ENCODE results near the gene TSFM.

TSFM gene

DNA sequence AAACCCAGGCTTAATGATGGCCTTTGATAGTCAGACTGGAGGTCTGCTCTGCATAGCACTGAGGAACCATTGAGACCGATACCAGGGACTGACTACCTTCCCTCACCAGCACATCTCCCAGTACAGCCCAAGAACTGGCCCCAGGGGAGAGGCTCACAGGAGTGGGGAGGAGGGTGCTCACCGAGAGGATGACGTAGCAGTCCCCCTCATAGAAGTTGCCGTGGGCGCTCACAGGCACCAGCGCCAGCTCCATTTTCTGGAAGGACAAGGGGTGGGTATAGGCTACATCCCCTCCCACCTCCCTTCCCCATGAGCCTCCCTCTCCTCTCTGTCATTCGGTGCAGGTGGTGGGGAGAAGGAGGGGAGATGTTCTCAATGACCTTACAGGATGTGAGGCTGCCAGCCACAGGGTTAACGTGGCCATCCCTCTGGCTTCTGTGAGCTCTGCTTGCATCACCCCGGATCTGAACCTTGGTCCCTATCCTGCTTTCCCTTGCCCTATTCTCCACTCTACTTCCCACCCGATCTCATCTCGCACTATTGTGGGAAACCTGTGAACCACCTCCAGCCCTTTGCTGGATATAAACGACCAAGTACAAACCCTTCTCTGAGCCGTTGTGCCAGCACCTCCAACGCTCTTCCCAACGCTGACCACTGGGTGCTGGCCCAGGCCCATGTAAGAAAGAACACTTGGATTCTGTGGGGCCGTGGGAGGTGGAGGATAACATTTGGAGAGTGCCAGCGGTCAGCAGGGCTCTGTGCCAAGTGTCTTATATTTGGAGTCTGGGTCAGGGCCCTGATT is 31.6 kb downstream of the TSFM start:
- H3K27ac ChIP-seq (ENCODE audit: low read length), result no peak overlapping the region
- no peak overlapping the region for H3K4me2 ChIP-seq (ENCODE audit: low read length)
- H2AFZ ChIP-seq (ENCODE audit: low read depth, low read length), result no peak overlapping the region
- no peaks in the 10 kb centered on the region for H4K20me1 ChIP-seq (ENCODE audit: insufficient read depth, low read length)
- TF ChIP-seq CTCF (IDR thresholded peaks at IDR 0.05; ENCODE audit: low read depth, low read length), result no peak
- no peak for TF ChIP-seq EZH2phosphoT487 (IDR thresholded peaks at IDR 0.05; ENCODE audit: low read depth)
- no peaks in the 10 kb centered on the region for H3K4me1 ChIP-seq (ENCODE audit: low read length)
- no peaks in the 10 kb centered on the region for H3K79me2 ChIP-seq (ENCODE audit: low read length)
- H3K9me3 ChIP-seq (ENCODE audit: insufficient read depth, low read length), result no peaks in the 10 kb centered on the region
- H3K27me3 ChIP-seq (ENCODE audit: low read depth, low read length), result no peaks in the 10 kb centered on the region
- H3K36me3 ChIP-seq (replicated peaks; ENCODE audit: low read depth, low read length), result peaks cover 11% of the 10 kb centered on the region
- no peak overlapping the region for H3K4me3 ChIP-seq (ENCODE audit: low read length)
- no peak overlapping the region for H3K9ac ChIP-seq (ENCODE audit: low read length)

- no peak for TF ChIP-seq EZH2phosphoT487 (IDR thresholded peaks at IDR 0.05; ENCODE audit: low read depth)
- TF ChIP-seq CTCF (IDR thresholded peaks at IDR 0.05; ENCODE audit: low read depth, low read length), result no peak
- no peaks in the 10 kb centered on the region for H3K4me1 ChIP-seq (ENCODE audit: low read length)
- no peaks in the 10 kb centered on the region for H3K79me2 ChIP-seq (ENCODE audit: low read length)
- no peak overlapping the region for H2AFZ ChIP-seq (ENCODE audit: low read depth, low read length)
- H3K27ac ChIP-seq (ENCODE audit: low read length), result no peak overlapping the region
- no peaks in the 10 kb centered on the region for H4K20me1 ChIP-seq (ENCODE audit: insufficient read depth, low read length)
- H3K4me2 ChIP-seq (ENCODE audit: low read length), result no peak overlapping the region
- no peak overlapping the region for H3K4me3 ChIP-seq (ENCODE audit: low read length)
- H3K9ac ChIP-seq (ENCODE audit: low read length), result no peak overlapping the region
- H3K36me3 ChIP-seq (replicated peaks; ENCODE audit: low read depth, low read length), result peaks cover 7% of the 10 kb centered on the region
- H3K9me3 ChIP-seq (ENCODE audit: insufficient read depth, low read length), result no peaks in the 10 kb centered on the region
- no peaks in the 10 kb centered on the region for H3K27me3 ChIP-seq (ENCODE audit: low read depth, low read length)
Measured at GRCh38 chr12:57815177-57816000, 32.8 kb downstream of the TSFM start.

GRCh38 chr12:57816001-57816854 is 33.6 kb downstream of the TSFM start:
- no peak overlapping the region for H3K4me2 ChIP-seq (ENCODE audit: low read length)
- H3K27me3 ChIP-seq (ENCODE audit: low read depth, low read length), result no peaks in the 10 kb centered on the region
- no peak overlapping the region for H3K27ac ChIP-seq (ENCODE audit: low read length)
- H3K79me2 ChIP-seq (ENCODE audit: low read length), result no peaks in the 10 kb centered on the region
- no peaks in the 10 kb centered on the region for H3K4me1 ChIP-seq (ENCODE audit: low read length)
- H4K20me1 ChIP-seq (ENCODE audit: insufficient read depth, low read length), result no peaks in the 10 kb centered on the region
- TF ChIP-seq EZH2phosphoT487 (IDR thresholded peaks at IDR 0.05; ENCODE audit: low read depth), result no peak
- TF ChIP-seq CTCF (IDR thresholded peaks at IDR 0.05; ENCODE audit: low read depth, low read length), result no peak
- H3K36me3 ChIP-seq (replicated peaks; ENCODE audit: low read depth, low read length), result peaks cover 7% of the 10 kb centered on the region
- H3K4me3 ChIP-seq (ENCODE audit: low read length), result no peak overlapping the region
- no peak overlapping the region for H2AFZ ChIP-seq (ENCODE audit: low read depth, low read length)
- no peaks in the 10 kb centered on the region for H3K9me3 ChIP-seq (ENCODE audit: insufficient read depth, low read length)
- no peak overlapping the region for H3K9ac ChIP-seq (ENCODE audit: low read length)

- no peak for TF ChIP-seq CTCF (IDR thresholded peaks at IDR 0.05; ENCODE audit: low read depth, low read length)
- no peak for TF ChIP-seq EZH2phosphoT487 (IDR thresholded peaks at IDR 0.05; ENCODE audit: low read depth)
- no peaks in the 10 kb centered on the region for H3K79me2 ChIP-seq (ENCODE audit: low read length)
- no peak overlapping the region for H3K9ac ChIP-seq (ENCODE audit: low read length)
- H3K27ac ChIP-seq (ENCODE audit: low read length), result no peak overlapping the region
- peaks cover 7% of the 10 kb centered on the region for H3K36me3 ChIP-seq (replicated peaks; ENCODE audit: low read depth, low read length)
- no peaks in the 10 kb centered on the region for H3K4me1 ChIP-seq (ENCODE audit: low read length)
- no peak overlapping the region for H3K4me2 ChIP-seq (ENCODE audit: low read length)
- no peaks in the 10 kb centered on the region for H3K9me3 ChIP-seq (ENCODE audit: insufficient read depth, low read length)
- no peak overlapping the region for H3K4me3 ChIP-seq (ENCODE audit: low read length)
- H3K27me3 ChIP-seq (ENCODE audit: low read depth, low read length), result no peaks in the 10 kb centered on the region
- no peaks in the 10 kb centered on the region for H4K20me1 ChIP-seq (ENCODE audit: insufficient read depth, low read length)
- no peak overlapping the region for H2AFZ ChIP-seq (ENCODE audit: low read depth, low read length)
Measured at GRCh38 chr12:57816855-57817151, 34.2 kb downstream of the TSFM start.

Data from OCI-LY3 (cell line).